Aorta (tissue), 5 donors: ENCODE results near the gene TMEM61. TPM values are rescaled to one million over a fixed set of nuclear protein-coding genes. Genes with fewer than 3 reads are reported as not detected.
A peak's percentile ranks its signal among the peaks of the same experiment; 100 is the strongest.

ENCODE experiments used
- ATAC-seq: fragments of 200-7000 bp; cut with Tn5 transposase; one replicate; pipeline ENCODE4 v1.9.1; 2022; ENCODE audit warnings: moderate library complexity; ENCODE audit not compliant: low FRiP score
- DNase-seq, 2 donors: peaks; one replicate each; pipeline ENCODE4 v3.0.0-alpha.2; 2020
- H3K27ac ChIP-seq, 2 donors: one replicate each; pipeline ENCODE4 v1.5.1; 2013; ENCODE audit warnings: low read length in 2 of 2, mild to moderate bottlenecking in 2 of 2, moderate library complexity in 2 of 2, control low read depth in 1 of 2, inconsistent platforms in 1 of 2, low read depth in 1 of 2
- H3K27me3 ChIP-seq, 2 donors: one replicate each; pipeline ENCODE4 v1.6.1; 2013; ENCODE audit warnings: control low read depth in 1 of 2, low read length in 1 of 2, mild to moderate bottlenecking in 1 of 2, moderate library complexity in 1 of 2; ENCODE audit not compliant: insufficient read depth in 2 of 2, control insufficient read depth in 1 of 2
- H3K36me3 ChIP-seq, 2 donors: one replicate each; pipeline ENCODE4 v1.6.1; 2013; ENCODE audit warnings: control low read depth in 1 of 2, low read length in 1 of 2, mild to moderate bottlenecking in 1 of 2; ENCODE audit not compliant: insufficient read depth in 2 of 2, control insufficient read depth in 1 of 2
- H3K4me1 ChIP-seq, 2 donors: one replicate each; pipeline ENCODE4 v1.6.1; 2013; ENCODE audit warnings: low read length in 2 of 2, control low read depth in 1 of 2, mild to moderate bottlenecking in 1 of 2, moderate library complexity in 1 of 2; ENCODE audit not compliant: insufficient read depth in 2 of 2, control insufficient read depth in 1 of 2
- H3K4me3 ChIP-seq, 2 donors: one replicate each; pipeline ENCODE4 v1.5.1; 2013; ENCODE audit warnings: low read length in 2 of 2, control low read depth in 1 of 2, mild to moderate bottlenecking in 1 of 2
- H3K9me3 ChIP-seq: one replicate; pipeline ENCODE4 v1.6.1; 2013; ENCODE audit warnings: mild to moderate bottlenecking, low read length; ENCODE audit not compliant: control insufficient read depth
- WGBS, 2 donors: extraction: QIAGEN DNeasy Blood & Tissue Kit; methylation state at CpG; one replicate each; pipeline ENCODE4 v1.1.7; 2013; 5-methylcytosine and 5-hydroxymethylcytosine counted together
- intact Hi-C, 2 donors: fragments of 100-400 bp; cut with DNase I; formaldehyde crosslinking; loops; one replicate each; pipeline versions ENCODE4 v1.14.2 to v1.15.0; 2022
- polyA plus RNA-seq, 2 donors: library from polyadenylated mRNA; stranded (reverse); fragments of 200-250 nt; gene quantifications; one replicate each; pipeline ENCODE4 v1.2.3, GENCODE V29; 2013
- total RNA-seq, 2 donors: library from RNA; stranded (reverse); fragmentation: NEBNext Ultra II Directional; extraction: Animal tissue kit (Norgen Biotek cat#: 25700); gene quantifications; one replicate each; pipeline ENCODE4 v1.2.1, GENCODE V29; 2021
- donor health status: healthy with polysubstance abuse.
- donor health status: Bipolar disorder and iron deficiency.
- donor health status: DM: no; HTN: no; CAD: no.
- donor health status: DM: no; HTN: no; CAD: no.
- donor health status: DM: yes; HTN: yes; CAD: no.

TMEM61 gene
- total and polyA plus RNA-seq, 4 donors: 0.38 to 5.6 (median 2.1) TPM

GRCh38 chr1:54944610-54945392 is 35.6 kb upstream of the TMEM61 start:
- no peaks in the 10 kb centered on the region for H3K27me3 ChIP-seq
- no peaks in the 10 kb centered on the region for H3K36me3 ChIP-seq
- peak; percentile 81 to 87 for DNase-seq
- intact Hi-C loops: loop anchor here in 1 of 2 donors (1.0 kb wide), 2 partner anchors 52 to 78 kb away; no protein-coding TSS in a partner anchor
- peak; percentile 76 for ATAC-seq
- no peaks in the 10 kb centered on the region for H3K9me3 ChIP-seq
- no peaks in the 10 kb centered on the region for H3K4me1 ChIP-seq
- 33 to 36% methylated on average over 9 of the region's 9 CpGs for WGBS, 2 donors
- H3K27ac ChIP-seq: no peak overlapping the region
- no peak overlapping the region for H3K4me3 ChIP-seq

- 59% methylated on average over 6 of the region's 6 CpGs for WGBS, 2 donors
- H3K36me3 ChIP-seq: no peaks in the 10 kb centered on the region
- H3K4me3 ChIP-seq: no peak overlapping the region
- ATAC-seq: no peak
- no peaks in the 10 kb centered on the region for H3K9me3 ChIP-seq
- no peak overlapping the region for H3K27ac ChIP-seq
- intact Hi-C loops: loop anchor here in 1 of 2 donors (1.0 kb wide), 2 partner anchors 51 to 77 kb away; no protein-coding TSS in a partner anchor
- H3K4me1 ChIP-seq: no peaks in the 10 kb centered on the region
- no peaks in the 10 kb centered on the region for H3K27me3 ChIP-seq
- DNase-seq: no peak
Measured at GRCh38 chr1:54945393-54945936, 35.0 kb upstream of the TMEM61 start.

- WGBS, 2 donors: 89 to 91% methylated on average over 5 of the region's 5 CpGs
- H3K4me3 ChIP-seq: no peak overlapping the region
- H3K4me1 ChIP-seq: no peaks in the 10 kb centered on the region
- no peaks in the 10 kb centered on the region for H3K27me3 ChIP-seq
- H3K9me3 ChIP-seq: no peaks in the 10 kb centered on the region
- DNase-seq (no peak), ATAC-seq (no peak)
- no peaks in the 10 kb centered on the region for H3K36me3 ChIP-seq
- intact Hi-C loops: no loop called here
- H3K27ac ChIP-seq: no peak overlapping the region
Measured at GRCh38 chr1:54947540-54947939, 32.9 kb upstream of the TMEM61 start.

- H3K9me3 ChIP-seq: no peaks in the 10 kb centered on the region
- DNase-seq: no peak
- no peak overlapping the region for H3K27ac ChIP-seq
- intact Hi-C loops: no loop called here
- no peak for ATAC-seq
- H3K4me3 ChIP-seq: no peak overlapping the region
- 91 to 94% methylated on average over 4 of the region's 4 CpGs for WGBS, 2 donors
- no peaks in the 10 kb centered on the region for H3K36me3 ChIP-seq
- H3K4me1 ChIP-seq: no peaks in the 10 kb centered on the region
- no peaks in the 10 kb centered on the region for H3K27me3 ChIP-seq
Measured at GRCh38 chr1:54949053-54949452, 31.4 kb upstream of the TMEM61 start.

- no peak overlapping the region for H3K27ac ChIP-seq
- DNase-seq (no peak), ATAC-seq (peak; percentile 16)
- H3K4me1 ChIP-seq: no peaks in the 10 kb centered on the region
- H3K9me3 ChIP-seq: no peaks in the 10 kb centered on the region
- no peaks in the 10 kb centered on the region for H3K36me3 ChIP-seq
- 55 to 56% methylated on average over 6 of the region's 6 CpGs for WGBS, 2 donors
- intact Hi-C loops: loop anchor here (1.0 kb wide), 2 partner anchors 46 to 72 kb away; no protein-coding TSS in a partner anchor
- no peaks in the 10 kb centered on the region for H3K27me3 ChIP-seq
- H3K4me3 ChIP-seq: no peak overlapping the region
Measured at GRCh38 chr1:54950006-54950368, 30.4 kb upstream of the TMEM61 start.

- intact Hi-C loops: loop anchor here (1.0 kb wide), 2 partner anchors 46 to 72 kb away; no protein-coding TSS in a partner anchor
- Histone ChIP-seq H3K27ac (peak overlapping the region in 1 of 2 donors; percentile 64), H3K4me1 (no peaks in the 10 kb centered on the region), H3K9me3 (no peaks in the 10 kb centered on the region), H3K4me3 (no peak overlapping the region), H3K27me3 (no peaks in the 10 kb centered on the region), H3K36me3 (no peaks in the 10 kb centered on the region)
- WGBS, 2 donors: 18 to 28% methylated on average over 27 of the region's 27 CpGs
- ATAC-seq: peak; percentile 92
- DNase-seq: peak; percentile 75 to 84
Measured at GRCh38 chr1:54950369-54951163, 29.9 kb upstream of the TMEM61 start.

GRCh38 chr1:54951810-54952226 is 28.6 kb upstream of the TMEM61 start:
- H3K27ac ChIP-seq: no peak overlapping the region
- no peaks in the 10 kb centered on the region for H3K9me3 ChIP-seq
- no peak overlapping the region for H3K4me3 ChIP-seq
- no peaks in the 10 kb centered on the region for H3K4me1 ChIP-seq
- intact Hi-C loops: no loop called here
- no peak for ATAC-seq
- no peaks in the 10 kb centered on the region for H3K36me3 ChIP-seq
- no peak for DNase-seq
- H3K27me3 ChIP-seq: no peaks in the 10 kb centered on the region
- WGBS, 2 donors: 91 to 92% methylated on average over 4 of the region's 4 CpGs

GRCh38 chr1:54952950-54953718 is 27.3 kb upstream of the TMEM61 start:
- no peaks in the 10 kb centered on the region for H3K27me3 ChIP-seq
- WGBS, 2 donors: 82 to 87% methylated on average over 4 of the region's 4 CpGs
- no peak overlapping the region for H3K27ac ChIP-seq
- intact Hi-C loops: no loop called here
- ATAC-seq: no peak
- H3K9me3 ChIP-seq: peaks cover 1% of the 10 kb centered on the region
- H3K36me3 ChIP-seq: no peaks in the 10 kb centered on the region
- H3K4me1 ChIP-seq: no peaks in the 10 kb centered on the region
- DNase-seq: no peak
- no peak overlapping the region for H3K4me3 ChIP-seq
